Mucosa of descending colon (tissue), 3 donors: ENCODE results near the gene MCOLN2. TPM values are rescaled to one million over a fixed set of nuclear protein-coding genes. Genes with fewer than 3 reads are reported as not detected.
A peak's percentile ranks its signal among the peaks of the same experiment; 100 is the strongest.
"Not testable (repeated sequence)": the region's sequence is repeated elsewhere in the genome, so short reads cannot be mapped to it uniquely, and the experiment has no call there.

Experiments used
- ATAC-seq: fragments of 200-7000 bp; cut with Tn5 transposase; one replicate; pipeline ENCODE4 v1.9.1; 2020; ENCODE audit warnings: mild to moderate bottlenecking, moderate library complexity
- DNase-seq, 3 donors: peaks; one replicate each; pipeline ENCODE4 v3.0.0-alpha.2; 2020
- H3K36me3 ChIP-seq: fragments of 200-600 bp; one replicate; pipeline ENCODE4 v1.8.0; 2021; ENCODE audit warnings: low read depth, mild to moderate bottlenecking
- H3K4me1 ChIP-seq: fragments of 200-600 bp; one replicate; pipeline ENCODE4 v1.8.0; 2021; ENCODE audit warnings: low read depth, mild to moderate bottlenecking
- H3K4me3 ChIP-seq: fragments of 200-600 bp; one replicate; pipeline ENCODE4 v1.8.0; 2021; ENCODE audit warnings: mild to moderate bottlenecking
- H3K9me3 ChIP-seq: fragments of 200-600 bp; one replicate; pipeline ENCODE4 v1.8.0; 2021; ENCODE audit warnings: mild to moderate bottlenecking
- CTCF ChIP-seq: fragments of 200-600 bp; IDR thresholded peaks from one replicate; pipeline ENCODE4 v1.8.0; 2022; ENCODE audit warnings: antibody characterized with exemption, mild to moderate bottlenecking
- intact Hi-C, 2 donors: fragments of 100-400 bp; cut with DNase I in 1 of 2; cut with micrococcal nuclease in 1 of 2; formaldehyde crosslinking; loops; one replicate each; pipeline versions ENCODE4 v1.11.0 to v1.11.1; 2022; cut with DNase I, micrococcal nuclease
- total RNA-seq, 3 donors: library from RNA; stranded (reverse); fragmentation: NEBNext Ultra II Directional in 2 of 3; extraction: Animal tissue kit (Norgen Biotek cat#: 25700) in 2 of 3; gene quantifications; one replicate each; pipeline versions ENCODE4 v1.2.1 to v1.2.4, GENCODE V29; 2021 to 2023
- donor health status: DM: no; HTN: no; CAD: no; lungs with moderate emphysema.
- donor health status: DM: no; HTN: no; CAD: no.
- donor health status: DM: no; HTN: yes; CAD: no.

MCOLN2 gene
- total RNA-seq, 3 donors from 2014 or later = 10.8 to 101 (median 66.2) TPM

DNA sequence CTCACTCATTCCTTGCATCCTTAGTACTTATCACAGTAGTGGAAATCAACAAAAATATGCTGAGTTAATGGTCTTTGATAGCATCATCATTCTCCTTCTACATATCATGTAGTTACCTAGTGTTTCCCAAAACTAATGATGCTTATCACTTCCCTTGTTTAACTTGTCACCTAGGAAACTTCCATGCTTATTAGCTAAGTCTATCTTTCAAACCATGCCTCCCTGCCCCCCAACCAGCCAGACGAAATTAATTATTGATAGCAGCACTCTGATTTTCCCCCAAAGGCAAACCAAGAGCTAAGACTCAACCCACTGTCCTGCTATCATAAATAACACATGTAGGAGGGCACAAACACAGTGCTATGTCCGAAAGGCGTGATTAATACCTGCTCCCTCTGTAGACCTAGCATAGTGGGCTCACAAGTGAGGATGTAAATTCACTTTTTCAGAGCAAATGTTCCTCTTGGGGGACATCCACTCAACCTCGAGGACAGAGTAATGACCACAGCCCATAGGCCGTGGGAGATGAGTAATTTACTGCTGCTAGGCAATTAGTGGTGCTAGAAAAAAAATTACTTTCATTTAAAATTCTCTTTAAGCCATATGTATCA, 78.1 kb downstream of the MCOLN2 start:
- ATAC-seq = no peak
- Histone ChIP-seq H3K4me1 (no peaks in the 10 kb centered on the region), H3K4me3 (no peak overlapping the region), H3K9me3 (no peaks in the 10 kb centered on the region), H3K36me3 (no peaks in the 10 kb centered on the region)
- no peak for TF ChIP-seq CTCF
- no peak for DNase-seq
- intact Hi-C loops = no loop called here

GRCh38 chr1:84916897-84917296, 80.0 kb downstream of the MCOLN2 start:
- no peaks in the 10 kb centered on the region for H3K4me1 ChIP-seq
- no peaks in the 10 kb centered on the region for H3K9me3 ChIP-seq
- no peak for TF ChIP-seq CTCF
- intact Hi-C loops = no loop called here
- no peaks in the 10 kb centered on the region for H3K36me3 ChIP-seq
- DNase-seq (no peak), ATAC-seq (no peak)
- H3K4me3 ChIP-seq = no peak overlapping the region

GRCh38 chr1:84913555-84913892, 83.4 kb downstream of the MCOLN2 start:
- Histone ChIP-seq H3K9me3 (no peaks in the 10 kb centered on the region), H3K36me3 (no peaks in the 10 kb centered on the region), H3K4me1 (no peaks in the 10 kb centered on the region), H3K4me3 (no peak overlapping the region)
- peak in 1 of 3 donors; percentile 31 for DNase-seq
- intact Hi-C loops = no loop called here
- peak; percentile 99 for ATAC-seq
- TF ChIP-seq CTCF = no peak

DNA sequence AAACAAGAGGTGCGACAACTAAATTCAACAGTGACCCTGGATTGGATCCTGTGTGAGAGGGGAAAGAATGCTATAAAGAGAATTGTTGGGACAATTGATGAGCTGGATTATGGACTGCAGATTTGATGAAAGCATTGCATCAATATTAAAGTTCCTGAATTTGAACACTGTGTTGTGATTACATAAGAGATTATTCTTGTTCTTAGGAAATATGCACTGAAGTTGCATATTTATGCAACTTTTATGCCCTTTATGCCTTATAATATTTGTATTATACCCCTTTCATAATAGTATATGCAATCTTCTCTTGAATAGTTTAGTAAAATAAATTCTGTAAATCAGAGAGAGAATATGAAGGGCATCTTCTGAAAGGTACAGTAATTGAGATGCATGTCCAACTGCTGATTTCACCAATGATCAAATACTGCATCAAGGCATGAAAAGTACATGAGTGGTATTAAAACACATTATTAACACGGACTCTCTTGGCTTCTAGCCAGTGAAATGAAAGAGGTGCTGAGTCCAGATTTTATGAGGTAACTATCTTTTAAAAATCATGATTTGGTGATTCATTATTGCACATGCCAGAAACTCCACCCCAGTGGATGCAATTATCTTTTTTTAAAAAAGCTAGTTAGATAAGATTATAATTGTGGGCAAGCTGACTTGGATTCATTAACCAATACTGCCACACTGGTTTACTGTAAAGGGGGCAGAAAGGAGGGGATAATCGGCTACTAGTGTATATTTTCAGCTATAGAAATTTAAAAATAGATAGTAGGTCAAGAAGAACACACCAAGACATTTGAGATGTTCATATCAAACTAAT, 84.0 kb downstream of the MCOLN2 start:
- no peak for DNase-seq
- no peaks in the 10 kb centered on the region for H3K4me1 ChIP-seq
- intact Hi-C loops = no loop called here

DNA sequence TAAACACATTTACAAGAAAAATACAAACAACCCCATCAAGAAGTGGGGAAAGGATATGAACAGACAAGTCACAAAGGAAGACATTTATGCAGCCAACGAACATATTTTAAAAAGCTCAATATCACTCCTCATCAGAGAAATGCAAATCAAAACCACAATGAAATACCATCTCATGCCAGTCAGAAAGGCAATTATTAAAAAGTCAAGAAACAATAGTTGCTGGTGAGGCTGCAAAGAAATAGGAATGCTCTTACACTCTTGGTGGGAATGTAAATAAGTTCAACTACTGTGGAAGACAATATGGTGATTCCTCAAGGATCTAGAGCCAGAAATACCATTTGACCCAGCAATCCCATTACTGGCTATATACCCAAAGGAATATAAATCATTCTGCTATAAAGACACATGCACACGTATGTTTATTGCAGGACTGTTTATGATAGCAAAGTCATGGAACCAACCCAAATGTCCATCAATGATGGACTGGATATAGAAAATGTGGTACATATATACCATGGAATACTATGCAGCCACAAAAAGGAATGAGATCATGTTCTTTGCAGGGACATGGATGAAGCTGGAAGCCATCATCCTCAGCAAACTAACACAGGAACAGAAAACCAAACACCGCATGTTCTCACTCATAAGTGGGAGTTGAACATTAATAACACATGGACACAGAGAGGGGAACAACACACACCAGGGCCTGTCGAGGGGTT, 88.0 kb downstream of the MCOLN2 start:
- intact Hi-C loops, DNase-seq, H3K9me3 ChIP-seq, H3K4me3 ChIP-seq, H3K4me1 ChIP-seq, ATAC-seq, H3K36me3 ChIP-seq: not testable (repeated sequence)

More for the DNA sequence above, 84.0 kb downstream of the MCOLN2 start:
- Histone ChIP-seq H3K9me3 (no peaks in the 10 kb centered on the region), H3K36me3 (no peaks in the 10 kb centered on the region), H3K4me3 (no peak overlapping the region)
- peak; percentile 39 for ATAC-seq
- TF ChIP-seq CTCF = no peak
